LNCaP clone FGC (cell line): ENCODE results near the gene PNLIPRP1.

Source experiments
- DNase-seq: peaks from one replicate; pipeline ENCODE4 v3.0.0-alpha.2; 2011; ENCODE audit warnings: low read depth
- H3K4me3 ChIP-seq: 2 replicates; pipeline ENCODE4 v1.5.1; 2011; ENCODE audit warnings: mild to moderate bottlenecking, low read depth, low read length, control low read depth
- TF ChIP-seq, protein P1 (sequence below): IDR thresholded peaks from 2 replicates; pipeline ENCODE4 v1.5.1; 2012; ENCODE audit warnings: mild to moderate bottlenecking; ENCODE audit not compliant: control insufficient read depth, insufficient read depth; ENCODE audit errors: extremely low read depth

PNLIPRP1 gene

GRCh38 chr10:116629340-116629739 is 38.6 kb downstream of the PNLIPRP1 start:
- no peak overlapping the region for H3K4me3 ChIP-seq
- TF ChIP-seq, protein P1, sequence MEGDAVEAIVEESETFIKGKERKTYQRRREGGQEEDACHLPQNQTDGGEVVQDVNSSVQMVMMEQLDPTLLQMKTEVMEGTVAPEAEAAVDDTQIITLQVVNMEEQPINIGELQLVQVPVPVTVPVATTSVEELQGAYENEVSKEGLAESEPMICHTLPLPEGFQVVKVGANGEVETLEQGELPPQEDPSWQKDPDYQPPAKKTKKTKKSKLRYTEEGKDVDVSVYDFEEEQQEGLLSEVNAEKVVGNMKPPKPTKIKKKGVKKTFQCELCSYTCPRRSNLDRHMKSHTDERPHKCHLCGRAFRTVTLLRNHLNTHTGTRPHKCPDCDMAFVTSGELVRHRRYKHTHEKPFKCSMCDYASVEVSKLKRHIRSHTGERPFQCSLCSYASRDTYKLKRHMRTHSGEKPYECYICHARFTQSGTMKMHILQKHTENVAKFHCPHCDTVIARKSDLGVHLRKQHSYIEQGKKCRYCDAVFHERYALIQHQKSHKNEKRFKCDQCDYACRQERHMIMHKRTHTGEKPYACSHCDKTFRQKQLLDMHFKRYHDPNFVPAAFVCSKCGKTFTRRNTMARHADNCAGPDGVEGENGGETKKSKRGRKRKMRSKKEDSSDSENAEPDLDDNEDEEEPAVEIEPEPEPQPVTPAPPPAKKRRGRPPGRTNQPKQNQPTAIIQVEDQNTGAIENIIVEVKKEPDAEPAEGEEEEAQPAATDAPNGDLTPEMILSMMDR: no peak
- no peak for DNase-seq

- TF ChIP-seq, protein P1: no peak
- no peak for DNase-seq
Measured at GRCh38 chr10:116630020-116630419, 39.3 kb downstream of the PNLIPRP1 start.

DNA sequence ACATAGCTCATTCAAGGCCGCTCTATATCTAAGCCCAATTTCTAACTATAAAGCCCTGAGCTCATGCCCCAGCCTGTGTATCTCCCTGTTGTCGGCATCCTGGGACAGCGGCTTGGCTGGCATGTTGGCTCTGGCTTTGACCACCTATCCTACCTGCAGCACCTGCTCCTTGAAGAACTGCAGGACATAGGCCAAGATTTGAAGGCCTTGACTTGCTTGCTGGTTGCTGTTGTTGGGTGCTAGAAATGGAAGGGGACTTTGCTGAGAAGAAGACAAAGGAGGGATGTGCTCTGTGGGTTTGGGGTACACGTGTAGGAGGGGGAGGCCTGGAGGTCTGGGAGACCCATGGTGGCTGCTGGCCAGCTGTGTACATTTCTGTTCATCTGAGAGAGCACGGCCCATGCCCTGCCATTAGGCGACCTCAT is 41.1 kb downstream of the PNLIPRP1 start:
- H3K4me3 ChIP-seq: no peak overlapping the region
- no peak for DNase-seq
- TF ChIP-seq, protein P1: no peak

More at GRCh38 chr10:116630020-116630419, 39.3 kb downstream of the PNLIPRP1 start:
- H3K4me3 ChIP-seq: no peak overlapping the region

DNA sequence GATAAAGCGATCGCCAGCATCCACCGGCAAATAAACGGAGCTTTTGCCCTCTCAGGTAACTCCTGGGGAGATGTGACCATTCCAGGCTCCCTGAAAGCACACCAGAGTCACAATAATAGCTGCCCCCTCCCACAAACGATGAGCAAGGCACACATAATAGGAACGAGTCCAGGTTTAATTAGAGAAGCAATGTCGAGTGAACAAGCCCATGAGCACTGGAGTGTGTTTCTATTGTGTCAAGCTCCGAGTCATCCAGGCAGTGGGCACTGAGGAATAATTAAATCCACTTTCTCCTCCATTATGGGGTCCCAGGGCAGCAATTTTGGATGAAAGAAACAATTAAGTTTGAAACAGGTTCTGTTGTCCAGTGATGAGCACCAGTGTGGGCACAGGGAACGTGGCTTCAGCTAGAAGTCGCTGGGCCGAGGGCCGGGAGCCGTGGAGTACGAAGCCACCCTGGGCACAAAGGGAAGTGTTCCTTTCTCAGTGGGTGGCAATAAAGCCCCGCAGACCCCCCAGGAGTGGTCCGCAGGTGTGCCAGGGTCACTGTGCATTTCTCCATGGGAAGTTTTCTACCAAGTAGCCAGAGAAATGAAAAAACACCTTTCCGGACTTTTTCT is 41.9 kb downstream of the PNLIPRP1 start:
- no peak overlapping the region for H3K4me3 ChIP-seq
- TF ChIP-seq, protein P1: no peak
- DNase-seq: no peak

- TF ChIP-seq, protein P1: no peak
- DNase-seq: no peak
- no peak overlapping the region for H3K4me3 ChIP-seq
Measured at GRCh38 chr10:116633216-116633600, 42.4 kb downstream of the PNLIPRP1 start.

DNA sequence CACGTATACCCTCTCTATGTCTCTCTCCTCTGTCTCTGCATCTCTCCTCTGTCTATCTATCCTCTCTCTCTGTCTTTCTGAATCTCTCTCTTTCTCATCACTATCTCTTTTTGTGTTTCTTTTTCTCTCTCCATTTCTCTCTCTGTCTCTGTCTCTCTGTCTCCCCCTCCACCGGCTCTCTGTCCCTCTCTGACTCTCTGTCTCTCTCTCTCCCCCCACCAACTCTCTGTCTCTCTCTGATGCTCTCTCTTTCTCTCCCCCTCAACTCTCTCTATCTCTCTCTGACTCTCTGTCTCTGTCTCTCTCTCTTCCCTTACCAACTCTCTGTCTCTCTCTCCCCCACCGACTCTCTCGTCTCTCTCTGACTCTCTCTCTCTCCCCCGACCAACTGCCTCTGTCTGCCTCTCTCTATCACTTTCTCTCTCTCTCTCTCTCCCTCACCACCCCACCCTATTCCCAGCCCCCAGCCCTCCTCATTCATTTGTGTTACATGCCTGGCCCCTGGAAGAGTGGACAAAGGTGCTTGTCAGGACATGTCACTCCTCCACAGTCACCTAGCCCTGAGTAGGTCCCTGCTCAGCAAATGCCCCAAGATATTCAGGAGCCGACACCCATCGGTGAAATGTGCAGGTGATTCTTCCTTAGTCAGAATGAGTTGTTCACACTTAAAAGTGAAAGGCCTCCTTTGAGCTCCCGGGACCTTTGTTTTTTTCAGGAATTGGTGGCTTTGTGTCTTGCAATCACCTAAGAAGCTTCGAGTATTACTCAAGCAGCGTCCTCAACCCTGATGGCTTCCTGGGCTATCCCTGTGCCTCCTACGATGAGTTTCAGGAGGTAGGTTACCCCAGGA is 43.6 kb downstream of the PNLIPRP1 start:
- TF ChIP-seq, protein P1: no peak
- no peak for DNase-seq
- no peak overlapping the region for H3K4me3 ChIP-seq
